HEK293 (cell line): ENCODE measurements around the gene LDLRAD2.
A peak's percentile ranks its signal among the peaks of the same experiment; 100 is the strongest.

Experiments
- CTCF ChIA-PET: fragments of 350-600 bp; formaldehyde crosslinking; extraction: SDS; loops from one replicate; lab custom pipeline; 2021; ENCODE audit warnings: antibody characterized with exemption; lab: Yijun Ruan, JAX
- POLR2A ChIA-PET: fragments of 300-600 bp; formaldehyde crosslinking; extraction: SDS; loops from one replicate; lab custom pipeline; 2020; ENCODE audit warnings: antibody characterized with exemption, inconsistent platforms; lab: Yijun Ruan, JAX
- H3K27ac ChIP-seq: fragments of 200-500 bp; sonication (Bioruptor generic); 2 replicates; pipeline ENCODE4 v1.5.1; 2014; ENCODE audit warnings: low read depth, low read length, control low read depth, inconsistent platforms; ENCODE audit errors: extremely low read depth
- H3K36me3 ChIP-seq, 2 experiments: fragments of 200-500 bp in 1 of 2; sonication (Bioruptor generic) in 1 of 2; 1 replicate in 1 of 2; 2 replicates in 1 of 2; pipeline ENCODE4 v1.5.1; 2014 to 2017; ENCODE audit warnings: inconsistent platforms in 2 of 2, low read length in 2 of 2; ENCODE audit not compliant: control insufficient read depth in 2 of 2, insufficient read depth in 1 of 2
- H3K4me1 ChIP-seq: fragments of 200-500 bp; sonication (Bioruptor generic); 2 replicates; pipeline ENCODE4 v1.5.1; 2014; ENCODE audit warnings: mild to moderate bottlenecking, low read length, inconsistent platforms; ENCODE audit not compliant: control insufficient read depth, insufficient read depth
- H3K4me3 ChIP-seq: 2 replicates; pipeline ENCODE4 v1.5.1; 2011; ENCODE audit warnings: low read depth, mild to moderate bottlenecking, control low read depth, low read length, moderate library complexity
- H3K9me3 ChIP-seq: fragments of 200-500 bp; sonication (Bioruptor generic); 2 replicates; pipeline ENCODE4 v1.5.1; 2014; ENCODE audit warnings: low read depth, low read length, inconsistent platforms; ENCODE audit not compliant: control insufficient read depth, insufficient read depth
- EGR2 ChIP-seq: fragments of 450-650 bp; formaldehyde crosslinking; IDR thresholded peaks from 2 replicates; pipeline ENCODE4 v1.5.1; 2016; ENCODE audit warnings: low read depth, missing biosample characterization, missing genetic modification characterization
- INSM2 ChIP-seq: fragments of 450-650 bp; formaldehyde crosslinking; IDR thresholded peaks from 2 replicates; pipeline ENCODE4 v1.5.1; 2016; ENCODE audit warnings: missing biosample characterization, missing genetic modification characterization
- KLF9 ChIP-seq: fragments of 450-650 bp; formaldehyde crosslinking; IDR thresholded peaks from 2 replicates; pipeline ENCODE4 v1.5.1; 2016; ENCODE audit warnings: missing biosample characterization, missing genetic modification characterization, low read depth
- YY2 ChIP-seq: fragments of 450-650 bp; formaldehyde crosslinking; IDR thresholded peaks from 2 replicates; pipeline ENCODE4 v1.5.1; 2016; ENCODE audit warnings: missing biosample characterization, missing genetic modification characterization
- ZBTB11 ChIP-seq: fragments of 450-650 bp; formaldehyde crosslinking; conservative IDR thresholded peaks from 2 replicates; pipeline ENCODE4 v1.5.1; 2016; ENCODE audit warnings: low read depth, missing biosample characterization, missing genetic modification characterization
- ZBTB48 ChIP-seq: fragments of 450-650 bp; formaldehyde crosslinking; IDR thresholded peaks from 2 replicates; pipeline ENCODE4 v1.5.1; 2016; ENCODE audit warnings: missing biosample characterization, missing genetic modification characterization
- ZEB2 ChIP-seq: fragments of 450-650 bp; formaldehyde crosslinking; IDR thresholded peaks from 2 replicates; pipeline ENCODE4 v1.5.1; 2016; ENCODE audit warnings: missing biosample characterization, missing genetic modification characterization
- ZFHX2 ChIP-seq: fragments of 450-650 bp; formaldehyde crosslinking; conservative IDR thresholded peaks from 2 replicates; pipeline ENCODE4 v1.5.1; 2016; ENCODE audit warnings: missing biosample characterization, missing genetic modification characterization
- ZIC2 ChIP-seq: fragments of 450-650 bp; formaldehyde crosslinking; IDR thresholded peaks from 2 replicates; pipeline ENCODE4 v1.5.1; 2016; ENCODE audit warnings: missing biosample characterization, missing genetic modification characterization
- ZNF121 ChIP-seq: fragments of 450-650 bp; formaldehyde crosslinking; IDR thresholded peaks from 2 replicates; pipeline ENCODE4 v1.5.1; 2016; ENCODE audit warnings: missing biosample characterization, missing genetic modification characterization
- ZNF155 ChIP-seq: fragments of 450-650 bp; formaldehyde crosslinking; IDR thresholded peaks from 2 replicates; pipeline ENCODE4 v1.5.1; 2016; ENCODE audit warnings: missing biosample characterization, missing genetic modification characterization
- ZNF311 ChIP-seq: fragments of 450-650 bp; formaldehyde crosslinking; IDR thresholded peaks from 2 replicates; pipeline ENCODE4 v1.5.1; 2017; ENCODE audit warnings: missing biosample characterization, missing genetic modification characterization, borderline replicate concordance
- ZNF560 ChIP-seq: fragments of 450-650 bp; formaldehyde crosslinking; IDR thresholded peaks from 2 replicates; pipeline ENCODE4 v1.5.1; 2017; ENCODE audit warnings: missing biosample characterization, missing genetic modification characterization, borderline replicate concordance
- ZNF623 ChIP-seq: fragments of 450-650 bp; formaldehyde crosslinking; IDR thresholded peaks from 2 replicates; pipeline ENCODE4 v1.5.1; 2016; ENCODE audit warnings: missing biosample characterization, missing genetic modification characterization
- ZNF704 ChIP-seq: fragments of 450-650 bp; formaldehyde crosslinking; IDR thresholded peaks from 2 replicates; pipeline ENCODE4 v1.5.1; 2016; ENCODE audit warnings: missing biosample characterization, missing genetic modification characterization
- TF ChIP-seq, protein P1 (sequence below): fragments of 450-650 bp; formaldehyde crosslinking; IDR thresholded peaks from 2 replicates; pipeline ENCODE4 v1.5.1; 2016; ENCODE audit warnings: missing biosample characterization, missing genetic modification characterization
- TF ChIP-seq, protein P2 (sequence below): fragments of 450-650 bp; formaldehyde crosslinking; IDR thresholded peaks from 2 replicates; pipeline ENCODE4 v1.5.0; 2017; ENCODE audit warnings: missing biosample characterization, missing genetic modification characterization, borderline replicate concordance

Gene LDLRAD2

GRCh38 chr1:21855257-21856096 is 43.4 kb downstream of the LDLRAD2 start:
- H3K4me3 ChIP-seq = no peak overlapping the region
- H3K36me3 ChIP-seq = peaks cover 0 to 72% of the 10 kb centered on the region in 2 experiments; a peak in 1 of 3 replicates
- H3K27ac ChIP-seq = no peak overlapping the region
- H3K4me1 ChIP-seq = no peaks in the 10 kb centered on the region
- CTCF ChIA-PET = interaction anchor here (0.6 to 1.4 kb wide), 2 partner anchors 26 to 68 kb away, joined by 3 to 4 read pairs; no protein-coding TSS in a partner anchor
- no peak for TF ChIP-seq ZBTB11 (tag by site-specific recombination)
- TF ChIP-seq ZNF311 (tag by site-specific recombination) = no peak
- TF ChIP-seq YY2 (tag by site-specific recombination) = no peak
- TF ChIP-seq, protein P1, sequence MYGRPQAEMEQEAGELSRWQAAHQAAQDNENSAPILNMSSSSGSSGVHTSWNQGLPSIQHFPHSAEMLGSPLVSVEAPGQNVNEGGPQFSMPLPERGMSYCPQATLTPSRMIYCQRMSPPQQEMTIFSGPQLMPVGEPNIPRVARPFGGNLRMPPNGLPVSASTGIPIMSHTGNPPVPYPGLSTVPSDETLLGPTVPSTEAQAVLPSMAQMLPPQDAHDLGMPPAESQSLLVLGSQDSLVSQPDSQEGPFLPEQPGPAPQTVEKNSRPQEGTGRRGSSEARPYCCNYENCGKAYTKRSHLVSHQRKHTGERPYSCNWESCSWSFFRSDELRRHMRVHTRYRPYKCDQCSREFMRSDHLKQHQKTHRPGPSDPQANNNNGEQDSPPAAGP (tag by site-specific recombination) = peak; percentile 36; the same call in 1 of the 2 replicates
- TF ChIP-seq ZNF623 (tag by site-specific recombination) = no peak
- TF ChIP-seq, protein P2, sequence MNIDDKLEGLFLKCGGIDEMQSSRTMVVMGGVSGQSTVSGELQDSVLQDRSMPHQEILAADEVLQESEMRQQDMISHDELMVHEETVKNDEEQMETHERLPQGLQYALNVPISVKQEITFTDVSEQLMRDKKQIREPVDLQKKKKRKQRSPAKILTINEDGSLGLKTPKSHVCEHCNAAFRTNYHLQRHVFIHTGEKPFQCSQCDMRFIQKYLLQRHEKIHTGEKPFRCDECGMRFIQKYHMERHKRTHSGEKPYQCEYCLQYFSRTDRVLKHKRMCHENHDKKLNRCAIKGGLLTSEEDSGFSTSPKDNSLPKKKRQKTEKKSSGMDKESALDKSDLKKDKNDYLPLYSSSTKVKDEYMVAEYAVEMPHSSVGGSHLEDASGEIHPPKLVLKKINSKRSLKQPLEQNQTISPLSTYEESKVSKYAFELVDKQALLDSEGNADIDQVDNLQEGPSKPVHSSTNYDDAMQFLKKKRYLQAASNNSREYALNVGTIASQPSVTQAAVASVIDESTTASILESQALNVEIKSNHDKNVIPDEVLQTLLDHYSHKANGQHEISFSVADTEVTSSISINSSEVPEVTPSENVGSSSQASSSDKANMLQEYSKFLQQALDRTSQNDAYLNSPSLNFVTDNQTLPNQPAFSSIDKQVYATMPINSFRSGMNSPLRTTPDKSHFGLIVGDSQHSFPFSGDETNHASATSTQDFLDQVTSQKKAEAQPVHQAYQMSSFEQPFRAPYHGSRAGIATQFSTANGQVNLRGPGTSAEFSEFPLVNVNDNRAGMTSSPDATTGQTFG (tag by site-specific recombination) = no peak
- peak; percentile 48; the same call in 1 of the 2 replicates for TF ChIP-seq EGR2
- no peak for TF ChIP-seq ZNF155
- TF ChIP-seq ZNF121 (tag by site-specific recombination) = no peak
- peak; percentile 23; the same call in 1 of the 2 replicates for TF ChIP-seq ZIC2
- no peak for TF ChIP-seq ZNF560
- TF ChIP-seq ZEB2 = no peak
- no peak for TF ChIP-seq INSM2
- TF ChIP-seq ZFHX2 (tag by site-specific recombination) = peak; percentile 20; the same call in 1 of the 2 replicates
- TF ChIP-seq ZNF704 = no peak
- no peak for TF ChIP-seq ZBTB48 (tag by site-specific recombination)
- no peak for TF ChIP-seq KLF9
- POLR2A ChIA-PET = no interaction called here
- no peaks in the 10 kb centered on the region for H3K9me3 ChIP-seq
